Measurements from ENCODE around the gene LMBRD1.

DNA sequence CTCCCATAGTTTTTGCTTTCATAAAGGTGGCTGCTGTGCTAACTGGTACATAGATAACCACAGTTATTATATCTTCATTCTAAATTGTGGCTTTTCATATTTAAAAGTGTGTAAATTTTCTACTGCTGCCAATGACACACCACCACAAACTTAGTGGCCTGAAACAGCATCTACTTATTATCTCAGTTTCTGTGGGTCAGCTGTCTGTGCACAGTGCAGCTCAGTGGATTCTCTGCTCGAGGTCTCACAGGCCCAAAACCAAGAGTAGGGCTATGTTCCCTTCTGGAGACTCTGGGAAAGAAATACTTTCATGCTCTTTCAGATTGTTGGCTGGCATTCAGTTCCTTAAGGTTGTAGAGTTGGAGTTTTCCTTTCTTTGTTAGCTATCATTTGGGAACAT, 90.1 kb downstream of the LMBRD1 start:
- TF ChIP-seq, protein P1, sequence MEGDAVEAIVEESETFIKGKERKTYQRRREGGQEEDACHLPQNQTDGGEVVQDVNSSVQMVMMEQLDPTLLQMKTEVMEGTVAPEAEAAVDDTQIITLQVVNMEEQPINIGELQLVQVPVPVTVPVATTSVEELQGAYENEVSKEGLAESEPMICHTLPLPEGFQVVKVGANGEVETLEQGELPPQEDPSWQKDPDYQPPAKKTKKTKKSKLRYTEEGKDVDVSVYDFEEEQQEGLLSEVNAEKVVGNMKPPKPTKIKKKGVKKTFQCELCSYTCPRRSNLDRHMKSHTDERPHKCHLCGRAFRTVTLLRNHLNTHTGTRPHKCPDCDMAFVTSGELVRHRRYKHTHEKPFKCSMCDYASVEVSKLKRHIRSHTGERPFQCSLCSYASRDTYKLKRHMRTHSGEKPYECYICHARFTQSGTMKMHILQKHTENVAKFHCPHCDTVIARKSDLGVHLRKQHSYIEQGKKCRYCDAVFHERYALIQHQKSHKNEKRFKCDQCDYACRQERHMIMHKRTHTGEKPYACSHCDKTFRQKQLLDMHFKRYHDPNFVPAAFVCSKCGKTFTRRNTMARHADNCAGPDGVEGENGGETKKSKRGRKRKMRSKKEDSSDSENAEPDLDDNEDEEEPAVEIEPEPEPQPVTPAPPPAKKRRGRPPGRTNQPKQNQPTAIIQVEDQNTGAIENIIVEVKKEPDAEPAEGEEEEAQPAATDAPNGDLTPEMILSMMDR (IDR thresholded peaks at IDR 0.05 in 8 of 11, conservative IDR thresholded peaks at IDR 0.05 in 3 of 11) = no peak
- no peak for TF ChIP-seq POLR2A (IDR thresholded peaks at IDR 0.05)

All from spleen (tissue), 7 donors.